CD14-positive monocyte (primary cell): ENCODE results near the gene LTBP2. TPM values are rescaled to one million over a fixed set of nuclear protein-coding genes. Genes with fewer than 3 reads are reported as not detected.

Experiments used
- DNase-seq, 3 donors: peaks; one replicate each; pipeline ENCODE4 v3.0.0-alpha.2; 2011 to 2022
- H2AFZ ChIP-seq: 2 replicates; pipeline ENCODE4 v1.6.0; 2012; ENCODE audit warnings: mild to moderate bottlenecking, low read depth, low read length, inconsistent platforms; ENCODE audit not compliant: insufficient read depth, poor library complexity, severe bottlenecking
- H3K27ac ChIP-seq, 2 donors: 1 replicate in 1 of 2; 2 replicates in 1 of 2; pipeline ENCODE4 v1.5.1; 2012 to 2013; ENCODE audit warnings: low read length in 2 of 2, control low read depth in 1 of 2, inconsistent platforms in 1 of 2, low read depth in 1 of 2, mild to moderate bottlenecking in 1 of 2
- H3K27me3 ChIP-seq, 2 donors: one replicate each; pipeline versions ENCODE4 v1.6.0 to v1.6.1; 2011 to 2013; ENCODE audit warnings: low read length in 2 of 2; ENCODE audit not compliant: control insufficient read depth in 2 of 2, insufficient read depth in 2 of 2
- H3K36me3 ChIP-seq, 2 donors: replicated peaks in 1 of 2; 1 replicate in 1 of 2; 2 replicates in 1 of 2; pipeline versions ENCODE4 v1.5.1 to v1.6.1; 2012 to 2013; ENCODE audit warnings: low read length in 2 of 2, control low read depth in 1 of 2, inconsistent platforms in 1 of 2, mild to moderate bottlenecking in 1 of 2; ENCODE audit not compliant: insufficient read depth in 2 of 2, control insufficient read depth in 1 of 2
- H3K4me1 ChIP-seq, 2 donors: 1 replicate in 1 of 2; 2 replicates in 1 of 2; pipeline versions ENCODE4 v1.5.1 to v1.6.1; 2012 to 2013; ENCODE audit warnings: low read length in 2 of 2, control low read depth in 1 of 2, inconsistent platforms in 1 of 2, mild to moderate bottlenecking in 1 of 2, moderate library complexity in 1 of 2; ENCODE audit not compliant: insufficient read depth in 2 of 2, control insufficient read depth in 1 of 2
- H3K4me2 ChIP-seq: replicated peaks from 2 replicates; pipeline ENCODE3; 2012; ENCODE audit warnings: low read length, moderate library complexity, mild to moderate bottlenecking; ENCODE audit not compliant: poor library complexity, severe bottlenecking; ENCODE audit errors: extremely low read depth
- H3K4me3 ChIP-seq, 3 experiments: fragments of 200-600 bp in 1 of 3; sonication (generic) in 1 of 3; replicated peaks in 1 of 3; 1 replicate in 2 of 3; 2 replicates in 1 of 3; pipeline ENCODE4 v1.5.1; 2011 to 2013; ENCODE audit warnings: low read length in 3 of 3, mild to moderate bottlenecking in 3 of 3, control low read depth in 2 of 3, low read depth in 2 of 3, inconsistent platforms in 1 of 3, moderate library complexity in 1 of 3
- H3K79me2 ChIP-seq: 2 replicates; pipeline ENCODE4 v1.6.0; 2012; ENCODE audit warnings: mild to moderate bottlenecking, control low read depth, inconsistent platforms, low read length, moderate library complexity; ENCODE audit not compliant: insufficient read depth
- H3K9ac ChIP-seq: 2 replicates; pipeline ENCODE4 v1.6.0; 2017; ENCODE audit warnings: low read length, mild to moderate bottlenecking; ENCODE audit not compliant: insufficient read depth, poor library complexity, severe bottlenecking
- H3K9me3 ChIP-seq, 2 donors: replicated peaks in 1 of 2; 1 replicate in 1 of 2; 2 replicates in 1 of 2; pipeline versions ENCODE4 v1.5.1 to v1.6.1; 2012 to 2013; ENCODE audit warnings: low read length in 2 of 2, control low read depth in 1 of 2; ENCODE audit not compliant: control insufficient read depth in 1 of 2, insufficient read depth in 1 of 2
- H4K20me1 ChIP-seq: 2 replicates; pipeline ENCODE4 v1.6.0; 2012; ENCODE audit warnings: mild to moderate bottlenecking, low read length, control low read depth, moderate library complexity; ENCODE audit not compliant: insufficient read depth
- H3K27ac Mint-ChIP-seq, 7 donors: one replicate each; pipeline ENCODE4 v1.8.0; 2020; ENCODE audit warnings: mild to moderate bottlenecking in 7 of 7, mixed read lengths in 7 of 7, moderate library complexity in 6 of 7, inconsistent platforms in 2 of 7
- H3K27me3 Mint-ChIP-seq, 3 donors: one replicate each; pipeline ENCODE4 v1.8.0; 2021 to 2022; ENCODE audit warnings: low read depth in 3 of 3, mild to moderate bottlenecking in 3 of 3, mixed read lengths in 3 of 3, moderate library complexity in 3 of 3, inconsistent platforms in 1 of 3
- H3K36me3 Mint-ChIP-seq, 2 donors: one replicate each; pipeline ENCODE4 v1.8.0; 2020; ENCODE audit warnings: mixed read lengths in 2 of 2, inconsistent platforms in 1 of 2, mild to moderate bottlenecking in 1 of 2
- H3K4me1 Mint-ChIP-seq: one replicate; pipeline ENCODE4 v1.8.0; 2020; ENCODE audit warnings: mild to moderate bottlenecking, mixed read lengths
- H3K4me3 Mint-ChIP-seq, 2 donors: one replicate each; pipeline ENCODE4 v1.8.0; 2020; ENCODE audit warnings: mild to moderate bottlenecking in 2 of 2, mixed read lengths in 2 of 2, moderate library complexity in 1 of 2
- H3K9me3 Mint-ChIP-seq, 7 donors: one replicate each; pipeline ENCODE4 v1.8.0; 2020 to 2022; ENCODE audit warnings: mixed read lengths in 7 of 7, mild to moderate bottlenecking in 6 of 7, moderate library complexity in 6 of 7, inconsistent platforms in 2 of 7
- WGBS: methylation state at CpG from one replicate; pipeline ENCODE4 v1.1.5; 2013; ENCODE audit warnings: missing lambda C conversion rate; ENCODE audit not compliant: insufficient coverage; 5-methylcytosine and 5-hydroxymethylcytosine counted together
- intact Hi-C, 2 donors: fragments of 100-400 bp; cut with micrococcal nuclease; formaldehyde crosslinking; loops; one replicate each; pipeline versions ENCODE4 v1.15.0 to v1.15.1; 2023
- polyA plus RNA-seq, 3 donors: library from polyadenylated mRNA; depleted of rRNA in 1 of 3; unstranded in 2 of 3; stranded (reverse) in 1 of 3; fragments of 300-500 nt in 2 of 3; fragments of >200 nt in 1 of 3; fragmentation: Illumina TruSeq in 2 of 3; gene quantifications; 1 replicate in 2 of 3; 2 replicates in 1 of 3; pipeline ENCODE4 v1.2.3, GENCODE V29; 2012 to 2021
- TF ChIP-seq, protein P1 (sequence below): fragments of 200-600 bp; IDR thresholded peaks from one replicate; pipeline ENCODE4 v1.8.0; 2022; ENCODE audit warnings: antibody characterized with exemption, mild to moderate bottlenecking

Gene LTBP2
- polyA plus RNA-seq, 3 donors: 0.04 to 0.24 (median 0.11) TPM

DNA sequence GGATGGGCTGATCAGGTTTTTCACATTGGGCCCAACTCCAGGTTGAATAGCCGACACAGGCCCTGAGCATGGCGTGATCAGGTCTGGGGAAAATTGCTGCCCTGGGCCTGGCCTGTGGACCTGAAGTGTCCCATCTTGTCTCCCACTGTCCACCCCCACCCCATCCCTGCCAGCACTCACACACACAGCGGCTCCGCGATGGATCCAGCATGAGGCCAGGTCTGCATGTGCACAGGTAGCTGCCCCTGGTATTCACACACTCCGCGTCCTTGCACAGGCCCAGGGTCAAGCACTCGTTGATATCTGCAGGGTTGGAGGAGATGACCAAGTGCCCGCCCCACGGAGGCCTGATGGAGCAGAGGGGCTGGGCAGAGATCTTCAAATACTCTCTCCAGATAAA, 79.8 kb downstream of the LTBP2 start:
- Mint-ChIP-seq H3K4me3 (no peak overlapping the region), H3K27ac (no peak overlapping the region), H3K27me3 (peaks cover 1 to 3% (median 2%) of the 10 kb centered on the region in 3 donors), H3K9me3 (no peaks in the 10 kb centered on the region), H3K36me3 (no peaks in the 10 kb centered on the region), H3K4me1 (peaks cover 15% of the 10 kb centered on the region)
- no peaks in the 10 kb centered on the region for H3K79me2 ChIP-seq
- H3K9ac ChIP-seq: no peak overlapping the region
- intact Hi-C loops: no loop called here
- no peak for DNase-seq
- H2AFZ ChIP-seq: no peak overlapping the region
- H3K27ac ChIP-seq: no peak overlapping the region
- WGBS: 100% methylated on average over 7 of the region's 10 CpGs
- H3K4me3 ChIP-seq: no peak overlapping the region
- no peaks in the 10 kb centered on the region for H4K20me1 ChIP-seq
- TF ChIP-seq, protein P1, sequence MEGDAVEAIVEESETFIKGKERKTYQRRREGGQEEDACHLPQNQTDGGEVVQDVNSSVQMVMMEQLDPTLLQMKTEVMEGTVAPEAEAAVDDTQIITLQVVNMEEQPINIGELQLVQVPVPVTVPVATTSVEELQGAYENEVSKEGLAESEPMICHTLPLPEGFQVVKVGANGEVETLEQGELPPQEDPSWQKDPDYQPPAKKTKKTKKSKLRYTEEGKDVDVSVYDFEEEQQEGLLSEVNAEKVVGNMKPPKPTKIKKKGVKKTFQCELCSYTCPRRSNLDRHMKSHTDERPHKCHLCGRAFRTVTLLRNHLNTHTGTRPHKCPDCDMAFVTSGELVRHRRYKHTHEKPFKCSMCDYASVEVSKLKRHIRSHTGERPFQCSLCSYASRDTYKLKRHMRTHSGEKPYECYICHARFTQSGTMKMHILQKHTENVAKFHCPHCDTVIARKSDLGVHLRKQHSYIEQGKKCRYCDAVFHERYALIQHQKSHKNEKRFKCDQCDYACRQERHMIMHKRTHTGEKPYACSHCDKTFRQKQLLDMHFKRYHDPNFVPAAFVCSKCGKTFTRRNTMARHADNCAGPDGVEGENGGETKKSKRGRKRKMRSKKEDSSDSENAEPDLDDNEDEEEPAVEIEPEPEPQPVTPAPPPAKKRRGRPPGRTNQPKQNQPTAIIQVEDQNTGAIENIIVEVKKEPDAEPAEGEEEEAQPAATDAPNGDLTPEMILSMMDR: no peak
- H3K36me3 ChIP-seq: no peaks in the 10 kb centered on the region
- H3K4me2 ChIP-seq: no peak overlapping the region
- no peaks in the 10 kb centered on the region for H3K27me3 ChIP-seq
- H3K9me3 ChIP-seq: no peaks in the 10 kb centered on the region
- H3K4me1 ChIP-seq: peaks cover 0 to 8% of the 10 kb centered on the region in 2 donors

DNA sequence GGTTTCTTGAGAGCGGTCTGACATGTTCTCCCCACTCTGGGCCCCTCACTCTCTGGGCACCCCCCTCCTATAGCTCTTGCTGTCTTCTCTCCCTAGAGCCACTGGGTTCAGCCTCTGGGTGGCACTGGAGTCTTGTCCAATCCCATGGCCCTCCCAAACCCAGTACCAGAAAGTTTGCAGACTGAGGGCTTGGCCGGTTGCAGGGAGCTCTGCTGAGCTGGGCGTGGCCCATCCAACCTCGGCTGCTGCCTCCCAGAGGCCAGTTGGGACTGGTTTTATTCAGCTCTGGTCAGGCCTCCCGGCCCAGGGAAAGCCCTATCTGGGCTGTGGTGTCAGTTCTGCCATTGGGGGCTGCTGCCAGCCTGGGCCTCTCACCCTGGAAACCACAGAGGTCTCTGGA, 80.6 kb downstream of the LTBP2 start:
- Histone ChIP-seq H3K36me3 (no peaks in the 10 kb centered on the region), H3K4me2 (no peak overlapping the region), H3K9ac (no peak overlapping the region), H3K79me2 (no peaks in the 10 kb centered on the region), H2AFZ (peak overlapping the region; percentile 24), H3K27ac (no peak overlapping the region), H3K9me3 (no peaks in the 10 kb centered on the region), H3K27me3 (no peaks in the 10 kb centered on the region), H4K20me1 (no peaks in the 10 kb centered on the region), H3K4me3 (no peak overlapping the region), H3K4me1 (peaks cover 0 to 8% of the 10 kb centered on the region in 2 donors)
- Mint-ChIP-seq H3K27me3 (peaks cover 1 to 3% (median 2%) of the 10 kb centered on the region in 3 donors), H3K27ac (peak overlapping the region in 1 of 7 donors; percentile 33), H3K4me3 (no peak overlapping the region), H3K36me3 (no peaks in the 10 kb centered on the region), H3K9me3 (peaks cover 0 to 3% (median 0%) of the 10 kb centered on the region in 7 donors), H3K4me1 (peaks cover 15% of the 10 kb centered on the region)
- no peak for DNase-seq
- intact Hi-C loops: no loop called here
- TF ChIP-seq, protein P1: no peak
- 58% methylated on average over 3 of the region's 5 CpGs for WGBS
